ENCODE results near the gene CCNI2. TPM values are rescaled to one million over a fixed set of nuclear protein-coding genes. Genes with fewer than 3 reads are reported as not detected.
A peak's percentile ranks its signal among the peaks of the same experiment; 100 is the strongest.

Gene CCNI2
- total and polyA plus RNA-seq, 10 of the 15 experiments (the other 5 are each of a cell fraction or from before 2014, with no cell fraction given) = 1.8 to 8.0 (median 3.2) TPM

DNA sequence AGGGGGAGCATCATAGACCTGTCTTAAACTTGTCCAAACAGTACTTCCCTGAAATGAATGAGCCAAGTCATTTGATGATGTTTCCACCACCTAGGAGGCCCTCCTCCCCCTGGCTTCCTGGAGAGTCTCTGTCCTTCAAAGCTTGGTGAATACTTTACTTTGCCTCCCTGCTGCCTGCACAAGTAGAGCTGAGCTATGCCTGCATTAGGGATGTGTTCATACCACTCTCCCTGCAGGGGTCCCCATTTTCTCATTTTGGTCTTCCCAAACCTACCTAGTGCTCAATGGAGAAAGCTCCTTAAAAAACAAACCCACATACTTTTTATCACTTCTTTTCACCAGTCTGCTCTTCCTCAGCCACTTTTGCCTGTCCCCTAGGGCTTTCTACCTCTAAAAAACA, 7.7 kb downstream of the CCNI2 start:
- CTCF ChIA-PET = interaction anchor here (0.6 to 7.4 kb wide), 24 partner anchors 8 to 1065 kb away, joined by 3 to 136 read pairs (median 4); partner anchors contain the start of gene CCNI2

More for the DNA sequence above, 7.7 kb downstream of the CCNI2 start:
- POLR2A ChIA-PET = interaction anchor here (0.8 to 9.6 kb wide), 9 partner anchors 13 to 65 kb away, joined by 3 to 56 read pairs (median 4); partner anchors contain the start of gene SEPTIN8
- RAD21 ChIA-PET (ENCODE audit: unreplicated experiment) = interaction anchor here (0.5 to 10.5 kb wide), 18 partner anchors 14 to 228 kb away, joined by 3 to 127 read pairs (median 6); partner anchors contain the start of gene KIF3A
- H3K4me3 ChIP-seq = no peak overlapping the region
- H4K20me1 ChIP-seq (ENCODE audit: control insufficient read depth, insufficient read depth) = no peaks in the 10 kb centered on the region
- no peaks in the 10 kb centered on the region for H3K9me3 ChIP-seq (replicated peaks; ENCODE audit: control insufficient read depth, insufficient read depth, low read length)
- no peak overlapping the region for H3K9ac ChIP-seq (ENCODE audit: control insufficient read depth, insufficient read depth, low read length)
- in situ Hi-C loops (cut with MboI) (no loop called here), intact Hi-C loops (cut with micrococcal nuclease; ENCODE audit: unreplicated experiment) (loop anchor here (5.0 kb wide), 2 partner anchors 93 to 228 kb away; no protein-coding TSS in a partner anchor)
- SMC1A ChIA-PET (ENCODE audit: uncharacterized antibody, unreplicated experiment) = interaction anchor here (0.6 to 11.1 kb wide), 22 partner anchors 8 to 254 kb away, joined by 3 to 129 read pairs (median 4); partner anchors contain the start of genes IL13, KIF3A and SEPTIN8
- no peak overlapping the region for H3K4me2 ChIP-seq (ENCODE audit: control insufficient read depth, insufficient read depth)
- no peak for FAIRE-seq
- H3K4me1 ChIP-seq (ENCODE audit: control insufficient read depth, insufficient read depth, low read length) = peaks cover 21% of the 10 kb centered on the region
- no peak for ATAC-seq
- TF ChIP-seq PAX8 (IDR thresholded peaks at IDR 0.05) (no peak), CTCF (IDR thresholded peaks at IDR 0.05 in 2 of 3, conservative IDR thresholded peaks at IDR 0.05 in 1 of 3; ENCODE audit: control insufficient read depth in 2 of 3, extremely low read depth in 1 of 3, insufficient read depth in 1 of 3, low read depth in 3 of 3, low read length in 3 of 3) (peak in 1 of 3 experiments; percentile 26; a peak in 2 of 6 replicates)
- no peak for DNase-seq (ENCODE audit: low read depth, low spot score)
- H3K36me3 ChIP-seq (ENCODE audit: control insufficient read depth in 2 of 2, insufficient read depth in 2 of 2, low read length in 1 of 2) = peaks cover 2 to 3% of the 10 kb centered on the region in 2 experiments
- H3K27me3 ChIP-seq (replicated peaks in 1 of 2; ENCODE audit: control insufficient read depth in 2 of 2, insufficient read depth in 2 of 2, low read length in 1 of 2) = no peaks in the 10 kb centered on the region
- H3K27ac ChIP-seq (ENCODE audit: control insufficient read depth, insufficient read depth) = no peak overlapping the region
- H2AFZ ChIP-seq (ENCODE audit: control insufficient read depth, low read depth, low read length) = no peak overlapping the region
- no TSS peak for BruUV-seq (replicated peaks)
- H3K79me2 ChIP-seq (ENCODE audit: control insufficient read depth, insufficient read depth, low read length) = no peaks in the 10 kb centered on the region; the same call in 1 of the 2 replicates
